ENCODE results near the gene SRC.
"Not testable (repeated sequence)": the region's sequence is repeated elsewhere in the genome, so short reads cannot be mapped to it uniquely, and the experiment has no call there.

Gene SRC

GRCh38 chr20:37362231-37362792 lies 16.4 kb downstream of the SRC start:
- in situ Hi-C loops (cut with MboI; ENCODE audit: low sequenced_read_pairs): no loop called here

DNA sequence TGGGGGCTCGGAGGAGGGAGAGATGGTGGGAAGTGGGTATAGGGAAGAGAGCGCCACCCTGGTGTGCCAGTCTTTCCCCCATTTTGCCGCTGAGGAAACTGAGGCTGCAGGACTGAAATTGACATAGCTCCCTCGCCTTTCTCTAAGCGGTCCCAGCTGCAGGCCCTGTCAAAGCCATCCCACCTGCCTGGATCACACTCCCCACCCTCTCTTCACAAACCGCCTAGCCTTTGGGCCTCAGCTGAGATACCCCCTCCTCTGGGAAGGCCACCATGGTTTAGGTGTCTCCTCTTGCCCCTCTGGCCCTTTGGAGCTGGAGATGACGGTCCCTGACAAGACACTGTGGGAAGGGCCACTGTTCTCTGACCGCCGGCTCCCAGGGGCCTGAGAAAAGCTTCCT lies 16.9 kb downstream of the SRC start:
- in situ Hi-C loops (cut with MboI; ENCODE audit: low sequenced_read_pairs): no loop called here

DNA sequence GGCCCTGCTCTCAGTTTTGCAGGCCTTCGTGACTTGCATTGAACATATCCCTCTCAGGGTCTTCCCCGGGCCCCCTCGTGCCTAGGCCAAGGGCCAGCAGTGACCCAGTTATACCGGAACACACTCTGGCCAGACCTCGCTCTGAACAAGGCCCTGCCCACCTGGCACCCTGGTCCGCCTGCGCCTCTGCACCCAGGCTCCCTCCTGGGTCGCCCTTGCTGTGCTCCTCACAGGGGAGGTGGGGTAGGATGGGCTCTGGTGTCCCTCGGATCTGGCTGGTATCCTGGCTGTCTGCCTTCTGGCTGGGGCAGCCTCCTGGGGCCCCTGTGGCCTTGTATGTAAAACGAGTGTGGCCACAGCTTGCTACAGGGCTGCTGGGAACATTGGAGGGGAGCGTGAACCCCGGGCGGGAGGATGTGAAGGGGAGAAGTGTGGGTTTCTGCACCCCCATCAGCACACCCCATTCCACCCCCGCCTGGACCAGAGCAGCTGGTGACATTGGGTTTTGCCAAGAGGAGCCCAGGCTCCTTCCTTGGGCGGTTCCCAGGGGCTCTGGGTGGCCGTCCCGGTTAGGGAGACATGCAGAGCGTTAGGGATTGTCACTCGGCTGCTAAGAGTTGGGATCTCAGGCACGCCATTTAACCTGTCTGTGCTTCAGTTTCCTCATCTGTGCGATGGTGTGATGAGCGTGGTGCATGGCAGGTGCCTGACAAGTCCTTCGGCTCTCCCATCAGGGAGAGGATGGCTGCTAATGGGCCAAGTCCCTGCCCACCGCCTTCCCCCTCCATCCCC lies 17.5 kb downstream of the SRC start:
- in situ Hi-C loops (cut with MboI; ENCODE audit: low sequenced_read_pairs): no loop called here

DNA sequence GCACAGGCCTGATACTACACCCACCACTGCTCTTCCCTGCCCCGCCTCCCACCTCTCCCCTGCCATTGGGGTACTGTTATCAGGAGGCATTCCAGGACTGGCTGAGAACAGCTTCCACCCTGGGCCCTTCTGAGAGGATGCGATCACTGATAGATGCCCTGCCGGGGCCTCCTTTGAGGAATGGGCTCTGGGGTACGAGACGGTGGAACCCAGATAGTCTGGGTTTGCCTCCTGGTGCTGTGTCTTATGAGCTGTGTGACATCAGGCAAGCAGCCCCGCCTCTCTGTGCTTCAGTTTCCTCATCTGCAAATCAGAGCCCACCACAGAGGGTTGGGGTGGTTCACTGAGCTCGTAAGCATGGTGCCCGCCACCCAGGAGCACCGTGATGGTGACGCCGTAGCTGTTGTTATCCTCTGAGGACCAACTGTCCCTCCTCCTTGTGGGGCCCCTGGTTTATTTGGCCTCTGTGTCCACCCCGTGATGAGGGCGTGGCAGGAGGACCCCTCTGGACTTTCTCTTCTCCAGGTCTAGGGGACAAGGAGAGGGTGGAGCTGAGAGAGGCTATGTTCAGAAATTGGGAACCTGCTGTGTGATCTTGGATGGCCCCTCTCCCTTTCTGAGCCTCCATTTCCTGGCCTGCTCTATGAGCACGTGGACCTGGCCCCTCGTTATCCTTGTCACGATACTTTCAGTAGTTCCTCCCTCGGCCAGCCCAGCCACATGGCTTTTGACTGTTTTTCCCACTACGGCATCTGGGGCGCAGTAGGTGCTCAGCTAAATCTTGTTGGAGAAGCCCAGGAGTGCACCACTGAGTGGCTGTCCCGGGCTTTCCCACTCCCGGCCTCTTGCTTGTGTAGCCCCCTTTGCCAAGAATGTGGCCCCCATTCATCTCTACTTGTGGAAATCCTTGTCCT lies 18.3 kb downstream of the SRC start:
- in situ Hi-C loops (cut with MboI; ENCODE audit: low sequenced_read_pairs): no loop called here

DNA sequence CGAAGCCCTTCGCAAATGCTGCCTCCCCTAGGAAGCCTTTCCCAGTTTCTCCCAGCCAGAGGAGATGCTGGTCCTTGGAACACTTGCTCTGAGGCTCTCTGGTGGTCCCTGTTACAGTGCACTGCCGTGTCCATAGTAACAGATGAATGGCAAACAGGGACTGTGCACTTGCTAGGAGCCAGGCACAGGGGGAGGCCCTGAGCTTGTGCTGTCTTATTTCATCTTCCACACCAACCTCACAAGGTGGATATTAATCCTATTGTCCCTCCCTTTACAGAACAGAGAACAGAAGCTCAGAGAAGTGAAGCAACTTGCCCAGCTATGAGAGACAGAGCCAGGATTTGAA lies 19.0 kb downstream of the SRC start:
- in situ Hi-C loops (cut with MboI; ENCODE audit: low sequenced_read_pairs): no loop called here

DNA sequence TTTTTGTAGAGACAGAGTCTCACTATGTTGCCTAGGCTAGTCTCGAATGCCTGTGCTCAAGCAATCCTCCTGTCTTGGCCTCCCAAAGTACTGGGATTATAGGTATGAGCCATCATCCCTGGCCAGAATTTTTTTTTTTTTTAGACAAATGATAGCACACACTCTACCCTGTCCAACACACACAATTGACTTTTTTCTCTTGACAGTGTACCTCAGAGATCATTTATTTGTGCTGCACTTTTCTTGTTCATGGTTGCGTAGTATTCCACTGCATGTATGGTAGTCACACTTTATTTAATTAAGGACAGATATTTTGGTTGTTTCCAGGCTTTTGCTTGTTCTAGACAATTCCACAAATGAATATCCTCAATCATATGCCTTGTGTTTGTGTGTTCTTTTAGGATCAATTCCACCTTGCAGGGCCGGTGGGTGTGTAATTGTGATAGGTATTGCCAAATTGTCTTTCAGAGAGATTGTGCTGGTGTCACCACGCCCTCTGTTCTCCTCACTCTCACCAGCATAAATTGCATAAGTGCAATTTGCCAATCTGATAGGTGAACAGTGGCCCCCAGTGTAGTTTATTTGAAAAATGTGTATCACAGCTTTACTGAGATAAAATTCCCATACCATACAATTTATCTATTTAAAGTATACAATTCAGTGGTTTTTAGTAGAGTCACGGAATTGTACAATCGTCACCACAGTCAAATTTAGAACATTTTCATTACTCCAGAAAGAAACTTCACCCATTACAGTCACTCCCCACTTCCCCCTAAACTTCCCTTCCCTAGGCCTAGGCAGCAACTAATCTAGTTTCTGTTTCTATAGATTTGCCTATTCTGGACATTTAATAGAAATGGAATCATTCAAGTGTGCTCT lies 20.1 kb downstream of the SRC start:
- in situ Hi-C loops (cut with MboI; ENCODE audit: low sequenced_read_pairs): no loop called here

GRCh38 chr20:37366743-37367142 lies 20.8 kb downstream of the SRC start:
- in situ Hi-C loops (cut with MboI; ENCODE audit: low sequenced_read_pairs): no loop called here

DNA sequence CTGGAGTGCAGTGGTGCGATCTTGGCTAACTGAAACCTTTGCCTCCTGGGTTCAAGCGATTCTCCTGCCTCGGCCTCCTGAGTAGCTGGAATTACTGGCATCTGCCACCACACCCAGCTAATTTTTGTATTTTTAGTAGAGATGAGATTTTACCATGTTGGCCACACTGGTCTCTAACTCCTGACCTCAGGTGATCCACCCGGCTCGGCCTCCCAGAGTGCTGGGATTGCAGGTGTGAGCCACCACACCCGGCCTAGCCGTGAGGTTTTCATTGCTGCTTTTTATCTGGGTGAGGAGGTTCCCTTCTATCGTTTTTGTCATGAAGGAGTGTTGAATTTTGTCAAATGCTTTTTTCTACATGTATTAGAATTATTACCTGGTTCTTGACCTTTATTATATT lies 23.9 kb downstream of the SRC start:
- in situ Hi-C loops (cut with MboI; ENCODE audit: low sequenced_read_pairs): no loop called here

GRCh38 chr20:37371845-37372244 lies 25.9 kb downstream of the SRC start:
- in situ Hi-C loops (cut with MboI; ENCODE audit: low sequenced_read_pairs): not testable (repeated sequence)

GRCh38 chr20:37372441-37372840 lies 26.5 kb downstream of the SRC start:
- in situ Hi-C loops (cut with MboI; ENCODE audit: low sequenced_read_pairs): no loop called here

DNA sequence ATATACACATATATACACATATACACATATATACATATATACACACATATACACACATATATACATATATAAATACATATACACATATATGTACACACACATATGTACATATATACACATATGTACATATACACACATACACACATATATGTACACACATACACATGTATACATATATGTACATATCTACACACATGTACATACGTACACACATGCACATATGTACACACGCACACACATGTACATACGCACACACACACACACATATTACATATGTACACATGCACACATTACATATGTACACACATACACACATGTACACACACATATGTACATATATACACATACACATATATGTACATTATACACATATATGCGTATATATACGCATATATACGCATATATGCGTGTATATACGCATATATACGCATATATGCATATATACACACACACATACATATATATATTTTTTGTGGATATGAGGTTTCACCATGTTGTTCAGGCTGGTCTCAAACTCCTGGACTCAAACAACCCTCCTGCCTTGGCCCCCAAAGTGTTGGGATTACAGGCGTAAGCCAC lies 27.2 kb downstream of the SRC start:
- in situ Hi-C loops (cut with MboI; ENCODE audit: low sequenced_read_pairs): no loop called here

DNA sequence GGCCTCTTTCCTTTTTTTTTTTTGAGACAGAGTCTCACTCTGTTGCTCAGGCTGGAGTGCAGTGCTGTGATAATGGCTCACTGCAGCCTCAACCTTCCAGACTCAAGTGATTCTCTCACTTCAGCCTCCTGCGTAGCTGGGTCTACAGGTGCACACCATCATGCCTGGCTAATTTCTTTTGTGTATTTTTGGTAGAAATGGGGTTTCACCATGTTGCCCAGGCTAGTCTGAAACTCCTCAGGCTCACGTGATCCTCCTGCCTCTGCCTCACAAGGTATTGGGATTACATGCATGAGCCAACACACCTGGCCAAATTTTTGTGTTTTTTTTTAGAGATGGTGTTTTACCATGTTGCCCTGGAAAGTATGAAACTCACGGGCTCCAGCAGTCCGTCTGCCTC lies 29.3 kb downstream of the SRC start:
- in situ Hi-C loops (cut with MboI; ENCODE audit: low sequenced_read_pairs): no loop called here

- in situ Hi-C loops (cut with MboI; ENCODE audit: low sequenced_read_pairs): no loop called here
These were observed 30.4 kb downstream of the SRC start for GRCh38 chr20:37376324-37376723.

DNA sequence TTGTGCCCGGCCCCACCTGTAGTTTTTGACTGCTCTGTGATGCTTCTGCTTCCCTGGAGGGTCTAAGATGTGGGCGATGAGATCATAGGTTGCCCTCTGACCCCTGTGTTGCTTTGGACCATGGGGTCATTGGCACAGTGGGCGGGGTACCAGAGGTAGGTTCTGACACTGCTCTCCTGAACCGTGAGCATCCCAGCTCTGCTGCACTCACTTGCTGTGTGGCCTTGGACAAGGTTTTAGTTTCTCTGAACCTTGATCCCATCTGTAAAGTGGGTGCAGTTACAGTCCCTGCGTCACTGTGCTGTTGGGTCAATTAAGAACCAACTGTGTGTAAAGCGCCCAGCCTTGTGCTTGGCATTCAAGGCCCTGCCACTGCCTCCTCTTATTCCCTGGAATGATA lies 30.9 kb downstream of the SRC start:
- in situ Hi-C loops (cut with MboI; ENCODE audit: low sequenced_read_pairs): no loop called here

DNA sequence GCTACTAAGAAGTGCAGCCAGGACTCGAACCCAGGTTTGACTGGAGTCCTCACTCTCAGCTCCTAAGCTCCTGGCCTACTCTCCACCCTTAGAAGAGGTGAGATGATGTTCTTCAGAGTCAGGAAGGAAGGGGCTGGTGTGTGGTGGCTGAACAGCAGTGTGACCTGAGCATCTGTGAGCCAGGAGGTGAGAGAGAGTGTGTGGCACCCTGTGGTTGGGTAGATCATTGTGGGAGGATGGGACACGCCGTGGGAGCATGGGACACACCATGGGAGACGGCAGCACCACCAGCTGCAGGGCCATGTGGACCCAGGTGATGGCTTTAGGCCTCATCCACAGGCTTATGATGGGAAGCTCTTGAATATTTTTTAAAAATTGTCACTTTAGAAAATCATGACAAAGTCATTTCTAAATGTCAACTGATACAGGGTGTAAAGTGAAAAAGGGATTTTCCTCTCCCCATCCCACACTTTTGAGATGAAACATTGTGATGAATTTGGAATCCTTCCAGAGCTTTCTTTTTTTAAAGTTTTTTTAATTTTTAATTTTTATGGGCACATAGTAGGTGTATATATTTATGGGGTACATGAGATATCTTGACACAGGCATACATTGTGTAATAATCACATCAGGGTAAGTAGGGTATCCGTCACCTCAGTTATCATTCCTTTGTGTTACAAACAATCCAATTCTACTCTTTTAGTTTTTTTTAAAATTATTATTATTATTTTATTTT lies 31.6 kb downstream of the SRC start:
- in situ Hi-C loops (cut with MboI; ENCODE audit: low sequenced_read_pairs): no loop called here

DNA sequence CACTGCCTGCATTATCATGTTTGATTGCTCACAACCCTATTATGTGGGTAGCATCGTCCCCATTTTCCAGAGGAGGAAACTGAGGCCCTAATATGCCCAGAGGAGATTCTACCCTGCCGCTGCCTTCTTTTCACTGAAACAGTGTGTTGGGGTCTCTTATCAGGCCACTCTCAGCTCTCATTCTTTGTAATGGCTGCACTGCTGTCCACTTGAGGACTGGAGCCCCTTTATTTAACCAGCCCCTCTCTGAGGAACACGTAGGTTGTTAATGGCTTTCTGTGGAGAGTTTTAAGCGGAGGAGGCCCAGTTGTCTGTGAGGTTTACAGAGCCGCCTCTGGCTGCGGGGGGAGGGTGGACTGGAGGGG lies 32.5 kb downstream of the SRC start:
- in situ Hi-C loops (cut with MboI; ENCODE audit: low sequenced_read_pairs): no loop called here

- in situ Hi-C loops (cut with MboI; ENCODE audit: low sequenced_read_pairs): no loop called here
These were observed 33.1 kb downstream of the SRC start for GRCh38 chr20:37378785-37379598.

GRCh38 chr20:37379967-37380828 lies 34.3 kb downstream of the SRC start:
- in situ Hi-C loops (cut with MboI; ENCODE audit: low sequenced_read_pairs): loop anchor here (10.0 kb wide), 1 partner anchor 105 kb away; no protein-coding TSS in a partner anchor

Measured in HL-60/S4 treated with retinoic acid at 250 ng/mL for 4 days and 3 days (cell line).